ENCODE data around the gene ESRRA. TPM values are rescaled to one million over a fixed set of nuclear protein-coding genes. Genes with fewer than 3 reads are reported as not detected.

Gene ESRRA
- total and polyA plus RNA-seq, 9 of the 15 experiments (the other 6 are each of a cell fraction or from before 2014, with no cell fraction given) = 0.27 to 89.7 (median 23.7) TPM

- peak; percentile 90 for TF ChIP-seq REST (IDR thresholded peaks at IDR 0.05; ENCODE audit: borderline replicate concordance)
- TF ChIP-seq REST (CRISPR knock-in tag; IDR thresholded peaks at IDR 0.05; ENCODE audit: low read depth) = no peak
- no peak for TF ChIP-seq RBM22 (IDR thresholded peaks at IDR 0.05; ENCODE audit: low read depth, low read length, poor library complexity, severe bottlenecking)
- peak in 1 of 2 experiments; percentile 63; a peak in 1 of 4 replicates for TF ChIP-seq ZNF639 (CRISPR knock-in tag; conservative IDR thresholded peaks at IDR 0.05 in 1 of 2, IDR thresholded peaks at IDR 0.05 in 1 of 2)
- TF ChIP-seq NCOA2 (IDR thresholded peaks at IDR 0.05; ENCODE audit: partially characterized antibody in 2 of 2) = no peak
- TF ChIP-seq NR2F6 (CRISPR knock-in tag; IDR thresholded peaks at IDR 0.05) = no peak
- no peak for TF ChIP-seq ELK1 (CRISPR knock-in tag; IDR thresholded peaks at IDR 0.05)
- TF ChIP-seq ZBTB43 (CRISPR knock-in tag; IDR thresholded peaks at IDR 0.05) = no peak
- TF ChIP-seq ZNF311 (CRISPR knock-in tag; IDR thresholded peaks at IDR 0.05) = no peak
- no peak for TF ChIP-seq ZNF174 (CRISPR knock-in tag; IDR thresholded peaks at IDR 0.05)
- peak; percentile 92 for TF ChIP-seq HIVEP1 (CRISPR knock-in tag; IDR thresholded peaks at IDR 0.05)
- no peak for TF ChIP-seq MCM3 (IDR thresholded peaks at IDR 0.05)
- peak; percentile 55; the same call in 1 of the 2 replicates for TF ChIP-seq L3MBTL2 (IDR thresholded peaks at IDR 0.05)
These were observed 50.0 kb downstream of the ESRRA start (continued) for GRCh38 chr11:64355078-64355940.
